HEK293 (cell line): ENCODE results near the gene TYW5.
A peak's percentile ranks its signal among the peaks of the same experiment; 100 is the strongest.

ENCODE experiments used
- BCL11B ChIP-seq: fragments of 450-650 bp; formaldehyde crosslinking; IDR thresholded peaks from 2 replicates; pipeline ENCODE4 v1.5.1; 2016; ENCODE audit warnings: low read depth, missing biosample characterization, missing genetic modification characterization
- ELK4 ChIP-seq: IDR thresholded peaks from 2 replicates; pipeline ENCODE4 v1.6.1; 2011; ENCODE audit warnings: mild to moderate bottlenecking, low read depth, low read length, borderline replicate concordance
- GFI1B ChIP-seq: fragments of 450-650 bp; formaldehyde crosslinking; IDR thresholded peaks from 2 replicates; pipeline ENCODE4 v1.5.1; 2016; ENCODE audit warnings: missing biosample characterization, missing genetic modification characterization
- GLI2 ChIP-seq: fragments of 450-650 bp; formaldehyde crosslinking; IDR thresholded peaks from 2 replicates; pipeline ENCODE4; 2017; ENCODE audit warnings: missing biosample characterization, missing genetic modification characterization, low read depth, borderline replicate concordance
- HOXA7 ChIP-seq: sonication (generic); formaldehyde crosslinking; IDR thresholded peaks from 2 replicates; pipeline ENCODE4 v1.8.1; 2022; ENCODE audit warnings: missing genetic modification reagents, borderline replicate concordance
- HOXC10 ChIP-seq: sonication (generic); formaldehyde crosslinking; IDR thresholded peaks from 2 replicates; pipeline ENCODE4 v1.8.1; 2023; ENCODE audit warnings: mild to moderate bottlenecking, missing genetic modification reagents
- KLF10 ChIP-seq: fragments of 450-650 bp; IDR thresholded peaks from 2 replicates; pipeline ENCODE4 v1.5.1; 2018; ENCODE audit warnings: missing biosample characterization, mild to moderate bottlenecking, missing genetic modification characterization
- KLF7 ChIP-seq: fragments of 450-650 bp; formaldehyde crosslinking; IDR thresholded peaks from 2 replicates; pipeline ENCODE4 v1.5.1; 2016; ENCODE audit warnings: missing biosample characterization, missing genetic modification characterization, borderline replicate concordance
- KLF8 ChIP-seq: fragments of 450-650 bp; formaldehyde crosslinking; IDR thresholded peaks from 2 replicates; pipeline ENCODE4 v1.5.1; 2016; ENCODE audit warnings: missing biosample characterization, missing genetic modification characterization
- PATZ1 ChIP-seq: fragments of 450-650 bp; formaldehyde crosslinking; IDR thresholded peaks from 2 replicates; pipeline ENCODE4 v1.5.1; 2016; ENCODE audit warnings: missing biosample characterization, missing genetic modification characterization
- PRDM1 ChIP-seq: fragments of 450-650 bp; formaldehyde crosslinking; IDR thresholded peaks from 2 replicates; pipeline ENCODE4; 2016; ENCODE audit warnings: missing biosample characterization, missing genetic modification characterization
- ZBTB10 ChIP-seq: fragments of 450-650 bp; formaldehyde crosslinking; IDR thresholded peaks from 2 replicates; pipeline ENCODE4 v1.5.1; 2016; ENCODE audit warnings: missing biosample characterization, missing genetic modification characterization
- ZBTB49 ChIP-seq: fragments of 450-650 bp; formaldehyde crosslinking; IDR thresholded peaks from 2 replicates; pipeline ENCODE4 v1.5.1; 2016; ENCODE audit warnings: missing biosample characterization, missing genetic modification characterization, low read depth
- ZNF121 ChIP-seq: fragments of 450-650 bp; formaldehyde crosslinking; IDR thresholded peaks from 2 replicates; pipeline ENCODE4 v1.5.1; 2016; ENCODE audit warnings: missing biosample characterization, missing genetic modification characterization
- ZNF155 ChIP-seq: fragments of 450-650 bp; formaldehyde crosslinking; IDR thresholded peaks from 2 replicates; pipeline ENCODE4 v1.5.1; 2016; ENCODE audit warnings: missing biosample characterization, missing genetic modification characterization
- ZNF157 ChIP-seq: fragments of 450-650 bp; formaldehyde crosslinking; IDR thresholded peaks from 2 replicates; pipeline ENCODE4 v1.5.1; 2016; ENCODE audit warnings: missing biosample characterization, missing genetic modification characterization
- ZNF19 ChIP-seq: fragments of 450-650 bp; formaldehyde crosslinking; IDR thresholded peaks from 2 replicates; pipeline ENCODE4; 2016; ENCODE audit warnings: missing biosample characterization, missing genetic modification characterization, low read depth
- ZNF248 ChIP-seq: fragments of 450-650 bp; formaldehyde crosslinking; IDR thresholded peaks from 2 replicates; pipeline ENCODE4 v1.5.1; 2017; ENCODE audit warnings: missing biosample characterization, missing genetic modification characterization
- ZNF274 ChIP-seq, 2 experiments: fragments of 200-500 bp in 1 of 2; fragments of 450-650 bp in 1 of 2; sonication (Bioruptor generic) in 1 of 2; formaldehyde crosslinking in 1 of 2; IDR thresholded peaks; 2 replicates each; pipeline versions ENCODE4 v1.5.1 to v1.6.1; 2014 to 2016; ENCODE audit warnings: borderline replicate concordance in 1 of 2, inconsistent platforms in 1 of 2, low read length in 1 of 2, missing biosample characterization in 1 of 2, missing genetic modification characterization in 1 of 2
- ZNF398 ChIP-seq: fragments of 450-650 bp; formaldehyde crosslinking; IDR thresholded peaks from 2 replicates; pipeline ENCODE4 v1.5.1; 2017; ENCODE audit warnings: missing biosample characterization, missing genetic modification characterization
- ZNF416 ChIP-seq: fragments of 450-650 bp; formaldehyde crosslinking; IDR thresholded peaks from 2 replicates; pipeline ENCODE4 v1.5.1; 2016; ENCODE audit warnings: missing biosample characterization, missing genetic modification characterization
- ZNF501 ChIP-seq: fragments of 450-650 bp; formaldehyde crosslinking; IDR thresholded peaks from 2 replicates; pipeline ENCODE4 v1.5.1; 2016; ENCODE audit warnings: missing biosample characterization, missing genetic modification characterization
- ZNF513 ChIP-seq: fragments of 450-650 bp; IDR thresholded peaks from 2 replicates; pipeline ENCODE4 v1.5.1; 2018; ENCODE audit warnings: missing biosample characterization, missing genetic modification characterization
- ZNF629 ChIP-seq: fragments of 450-650 bp; formaldehyde crosslinking; IDR thresholded peaks from 2 replicates; pipeline ENCODE4 v1.5.1; 2017; ENCODE audit warnings: missing biosample characterization, missing genetic modification characterization
- ZNF645 ChIP-seq: fragments of 450-650 bp; formaldehyde crosslinking; IDR thresholded peaks from 2 replicates; pipeline ENCODE4; 2016; ENCODE audit warnings: missing biosample characterization, missing genetic modification characterization
- ZNF776 ChIP-seq: fragments of 450-650 bp; formaldehyde crosslinking; IDR thresholded peaks from 2 replicates; pipeline ENCODE4 v1.5.0; 2017; ENCODE audit warnings: missing biosample characterization, missing genetic modification characterization, borderline replicate concordance

Gene TYW5

GRCh38 chr2:199955339-199956061 lies at the start of gene TYW5, which contains the start of gene MAIP1 (continued):
- no peak for TF ChIP-seq KLF7
- no peak for TF ChIP-seq ZNF157 (tag by site-specific recombination)
- TF ChIP-seq ZNF121 (tag by site-specific recombination) = peak; percentile 69
- TF ChIP-seq BCL11B (tag by site-specific recombination) = peak; percentile 25; the same call in 1 of the 2 replicates
- peak; percentile 50; the same call in 1 of the 2 replicates for TF ChIP-seq KLF10
- TF ChIP-seq ZBTB10 (tag by site-specific recombination) = peak; percentile 61
- TF ChIP-seq ZNF19 = no peak
- TF ChIP-seq ELK4 = no peak; the same call in 1 of the 2 replicates
- TF ChIP-seq ZNF629 (tag by site-specific recombination) = no peak; the same call in 1 of the 2 replicates
- TF ChIP-seq ZNF416 (tag by site-specific recombination) = no peak
- TF ChIP-seq PATZ1 = no peak
- no peak for TF ChIP-seq HOXA7 (CRISPR knock-in tag)
- TF ChIP-seq ZNF398 = no peak; the same call in 1 of the 2 replicates
- no peak for TF ChIP-seq ZNF645 (tag by site-specific recombination)
- TF ChIP-seq HOXC10 (CRISPR knock-in tag) = 0 out of 2 replicates have a peak, but pooled peaks have one; percentile 89
- no peak for TF ChIP-seq ZNF248 (tag by site-specific recombination)
- TF ChIP-seq KLF8 (tag by site-specific recombination) = peak; percentile 75
- no peak for TF ChIP-seq ZNF513 (tag by site-specific recombination)
- no peak for TF ChIP-seq PRDM1 (tag by site-specific recombination)
- no peak for TF ChIP-seq ZBTB49 (tag by site-specific recombination)
- TF ChIP-seq GLI2 (tag by site-specific recombination) = no peak
- TF ChIP-seq ZNF501 (tag by site-specific recombination) = peak; percentile 95
- no peak for TF ChIP-seq ZNF776 (tag by site-specific recombination)
- no peak for TF ChIP-seq GFI1B (tag by site-specific recombination)
- TF ChIP-seq ZNF155 (tag by site-specific recombination) = no peak
- TF ChIP-seq ZNF274 (IDR thresholded peaks at IDR 0.05; ENCODE audit: low read length) = no peak
- no peak for TF ChIP-seq ZNF274 (tag by site-specific recombination; IDR thresholded peaks at IDR 0.05; ENCODE audit: borderline replicate concordance)
